Urinary bladder (tissue), 4 donors: ENCODE results near the gene IGSF5. TPM values are rescaled to one million over a fixed set of nuclear protein-coding genes. Genes with fewer than 3 reads are reported as not detected.
A peak's percentile ranks its signal among the peaks of the same experiment; 100 is the strongest.

Source experiments
- DNase-seq: peaks from one replicate; pipeline ENCODE4 v3.0.0-alpha.2; 2015; ENCODE audit errors: extremely low spot score
- H3K27ac ChIP-seq: one replicate; pipeline ENCODE4 v1.5.1; 2013; ENCODE audit warnings: low read depth, mild to moderate bottlenecking, moderate library complexity
- H3K36me3 ChIP-seq: one replicate; pipeline ENCODE4 v1.6.1; 2013; ENCODE audit warnings: mild to moderate bottlenecking, moderate library complexity; ENCODE audit not compliant: insufficient read depth
- H3K4me1 ChIP-seq: one replicate; pipeline ENCODE4 v1.6.1; 2013; ENCODE audit warnings: mild to moderate bottlenecking, moderate library complexity; ENCODE audit not compliant: insufficient read depth
- H3K4me3 ChIP-seq: one replicate; pipeline ENCODE4 v1.5.1; 2013; ENCODE audit warnings: low read depth, low read length
- WGBS: extraction: QIAGEN DNeasy Blood & Tissue Kit; methylation state at CpG from one replicate; pipeline ENCODE4 v1.1.7; 2013; 5-methylcytosine and 5-hydroxymethylcytosine counted together
- polyA plus RNA-seq: library from polyadenylated mRNA; stranded (reverse); fragments of 200-250 nt; gene quantifications from one replicate; pipeline ENCODE4 v1.2.3, GENCODE V29; 2013
- total RNA-seq: library from RNA; depleted of rRNA; stranded (reverse); fragments of >200 nt; gene quantifications from one replicate; pipeline ENCODE4 v1.2.3, GENCODE V29; 2014
- donor health status: healthy with polysubstance abuse.
- donor health status: healthy.

Gene IGSF5
- total and polyA plus RNA-seq, 2 donors: 0.10 to 0.69 TPM

GRCh38 chr21:39756285-39756684 is 11.3 kb downstream of the IGSF5 start:
- DNase-seq: no peak
- 60% methylated on average over 8 of the region's 8 CpGs for WGBS
- Histone ChIP-seq H3K36me3 (no peaks in the 10 kb centered on the region), H3K27ac (no peak overlapping the region), H3K4me1 (no peaks in the 10 kb centered on the region), H3K4me3 (no peak overlapping the region)

GRCh38 chr21:39763272-39763970 is 18.4 kb downstream of the IGSF5 start:
- H3K36me3 ChIP-seq: no peaks in the 10 kb centered on the region
- DNase-seq: no peak
- no peak overlapping the region for H3K27ac ChIP-seq
- no peaks in the 10 kb centered on the region for H3K4me1 ChIP-seq
- WGBS: 56% methylated on average over 12 of the region's 12 CpGs
- H3K4me3 ChIP-seq: no peak overlapping the region

- DNase-seq: no peak
- no peaks in the 10 kb centered on the region for H3K4me1 ChIP-seq
- H3K27ac ChIP-seq: no peak overlapping the region
- H3K4me3 ChIP-seq: no peak overlapping the region
- no peaks in the 10 kb centered on the region for H3K36me3 ChIP-seq
- WGBS: 60% methylated on average over 6 of the region's 6 CpGs
Observed at GRCh38 chr21:39774227-39774626, 29.2 kb downstream of the IGSF5 start.

- no peaks in the 10 kb centered on the region for H3K36me3 ChIP-seq
- H3K27ac ChIP-seq: no peak overlapping the region
- DNase-seq: no peak
- 80% methylated on average over 1 of the region's 1 CpG for WGBS
- H3K4me3 ChIP-seq: no peak overlapping the region
- H3K4me1 ChIP-seq: no peaks in the 10 kb centered on the region
Observed at GRCh38 chr21:39775816-39776215, 30.8 kb downstream of the IGSF5 start.

- Histone ChIP-seq H3K4me1 (no peaks in the 10 kb centered on the region), H3K27ac (no peak overlapping the region), H3K36me3 (no peaks in the 10 kb centered on the region), H3K4me3 (no peak overlapping the region)
- 9% methylated on average over 3 of the region's 3 CpGs for WGBS
- DNase-seq: no peak
Observed at GRCh38 chr21:39776589-39776988, 31.6 kb downstream of the IGSF5 start.

GRCh38 chr21:39781331-39781730 is 36.3 kb downstream of the IGSF5 start:
- Histone ChIP-seq H3K36me3 (no peaks in the 10 kb centered on the region), H3K4me1 (no peaks in the 10 kb centered on the region), H3K27ac (no peak overlapping the region), H3K4me3 (no peak overlapping the region)
- 88% methylated on average over 3 of the region's 3 CpGs for WGBS
- DNase-seq: no peak

GRCh38 chr21:39788383-39788782 is 43.4 kb downstream of the IGSF5 start:
- DNase-seq: peak; percentile 50
- WGBS: 9% methylated on average over 9 of the region's 9 CpGs
- Histone ChIP-seq H3K4me1 (no peaks in the 10 kb centered on the region), H3K36me3 (no peaks in the 10 kb centered on the region), H3K27ac (no peak overlapping the region), H3K4me3 (no peak overlapping the region)

GRCh38 chr21:39796466-39796865 is 51.5 kb downstream of the IGSF5 start:
- DNase-seq: no peak
- no peaks in the 10 kb centered on the region for H3K4me1 ChIP-seq
- H3K27ac ChIP-seq: no peak overlapping the region
- no peaks in the 10 kb centered on the region for H3K36me3 ChIP-seq
- WGBS: 92% methylated on average over 8 of the region's 8 CpGs
- H3K4me3 ChIP-seq: no peak overlapping the region

GRCh38 chr21:39799178-39799577 is 54.2 kb downstream of the IGSF5 start:
- no peak for DNase-seq
- WGBS: 86% methylated on average over 7 of the region's 7 CpGs
- no peaks in the 10 kb centered on the region for H3K36me3 ChIP-seq
- no peak overlapping the region for H3K4me3 ChIP-seq
- H3K27ac ChIP-seq: no peak overlapping the region
- H3K4me1 ChIP-seq: no peaks in the 10 kb centered on the region

- Histone ChIP-seq H3K36me3 (no peaks in the 10 kb centered on the region), H3K4me1 (no peaks in the 10 kb centered on the region), H3K4me3 (no peak overlapping the region), H3K27ac (no peak overlapping the region)
- DNase-seq: no peak
- WGBS: 61% methylated on average over 4 of the region's 4 CpGs
Observed at GRCh38 chr21:39800311-39800710, 55.3 kb downstream of the IGSF5 start.

GRCh38 chr21:39802217-39802616 is 57.2 kb downstream of the IGSF5 start:
- Histone ChIP-seq H3K27ac (no peak overlapping the region), H3K4me3 (no peak overlapping the region), H3K36me3 (no peaks in the 10 kb centered on the region), H3K4me1 (no peaks in the 10 kb centered on the region)
- DNase-seq: no peak
- WGBS: 94% methylated on average over 2 of the region's 2 CpGs

GRCh38 chr21:39803393-39803792 is 58.4 kb downstream of the IGSF5 start:
- H3K36me3 ChIP-seq: no peaks in the 10 kb centered on the region
- no peak overlapping the region for H3K4me3 ChIP-seq
- 85% methylated on average over 1 of the region's 1 CpG for WGBS
- no peak for DNase-seq
- H3K4me1 ChIP-seq: no peaks in the 10 kb centered on the region
- no peak overlapping the region for H3K27ac ChIP-seq

- 90% methylated on average over 3 of the region's 3 CpGs for WGBS
- Histone ChIP-seq H3K4me3 (no peak overlapping the region), H3K36me3 (no peaks in the 10 kb centered on the region), H3K4me1 (no peaks in the 10 kb centered on the region), H3K27ac (no peak overlapping the region)
- DNase-seq: no peak
Observed at GRCh38 chr21:39804240-39804639, 59.3 kb downstream of the IGSF5 start.

GRCh38 chr21:39805983-39806382 is 61.0 kb downstream of the IGSF5 start:
- 83% methylated on average over 1 of the region's 1 CpG for WGBS
- Histone ChIP-seq H3K27ac (no peak overlapping the region), H3K4me3 (no peak overlapping the region), H3K4me1 (no peaks in the 10 kb centered on the region), H3K36me3 (no peaks in the 10 kb centered on the region)
- DNase-seq: no peak

- H3K4me1 ChIP-seq: no peaks in the 10 kb centered on the region
- 73% methylated on average over 3 of the region's 3 CpGs for WGBS
- no peak for DNase-seq
- no peaks in the 10 kb centered on the region for H3K36me3 ChIP-seq
- H3K27ac ChIP-seq: no peak overlapping the region
- H3K4me3 ChIP-seq: no peak overlapping the region
Observed at GRCh38 chr21:39807738-39808137, 62.8 kb downstream of the IGSF5 start.
